Measurements from ENCODE around the gene GRHL1. TPM values are rescaled to one million over a fixed set of nuclear protein-coding genes. Genes with fewer than 3 reads are reported as not detected.
"Not testable (repeated sequence)": the region's sequence is repeated elsewhere in the genome, so short reads cannot be mapped to it uniquely, and the experiment has no call there.

GRHL1 gene
- total RNA-seq, 2 donors from 2014 or later = 0.41 to 9.5 TPM

DNA sequence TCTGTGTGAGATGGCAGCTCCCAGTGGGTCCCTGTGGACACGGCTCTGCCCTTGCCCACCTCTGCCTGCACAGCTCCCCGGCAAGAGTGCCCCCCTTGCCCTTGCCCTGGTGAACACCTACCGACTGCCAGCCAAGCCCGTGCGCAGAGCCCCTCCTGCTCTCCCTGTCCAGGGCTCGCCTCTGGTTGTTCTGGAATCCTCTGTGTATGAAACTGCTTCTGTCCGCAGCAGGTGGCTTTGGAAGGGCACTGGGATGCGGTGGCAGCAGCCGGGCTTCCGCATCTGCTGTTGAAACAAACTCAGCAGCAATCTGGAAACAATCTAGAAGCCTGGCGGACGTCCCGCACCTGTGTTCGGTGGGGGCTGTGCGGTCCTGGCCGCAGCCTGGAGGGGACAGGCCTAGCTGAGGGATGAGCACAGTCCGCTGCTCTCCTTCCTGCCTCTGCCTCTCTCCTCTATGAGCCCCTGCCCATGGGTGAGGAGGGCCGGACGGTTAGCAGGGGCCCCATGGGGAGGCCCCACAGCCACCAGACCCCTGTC, 57.8 kb downstream of the GRHL1 start:
- Histone ChIP-seq H3K27ac (peak overlapping the region in 1 of 2 donors; percentile 30), H3K4me3 (peak overlapping the region; percentile 36), H3K36me3 (no peaks in the 10 kb centered on the region), H3K4me1 (ENCODE audit: control insufficient read depth in 1 of 2, low read depth in 2 of 2) (peaks cover 12 to 48% of the 10 kb centered on the region in 2 donors), H3K9me3 (no peaks in the 10 kb centered on the region), H3K27me3 (replicated peaks; ENCODE audit: insufficient read depth) (no peaks in the 10 kb centered on the region)
- DNase-seq (ENCODE audit: low spot score) = no peak
- peak; percentile 7 for ATAC-seq (ENCODE audit: insufficient number of reproducible peaks, low FRiP score, low read depth)
- TF ChIP-seq, protein P1, sequence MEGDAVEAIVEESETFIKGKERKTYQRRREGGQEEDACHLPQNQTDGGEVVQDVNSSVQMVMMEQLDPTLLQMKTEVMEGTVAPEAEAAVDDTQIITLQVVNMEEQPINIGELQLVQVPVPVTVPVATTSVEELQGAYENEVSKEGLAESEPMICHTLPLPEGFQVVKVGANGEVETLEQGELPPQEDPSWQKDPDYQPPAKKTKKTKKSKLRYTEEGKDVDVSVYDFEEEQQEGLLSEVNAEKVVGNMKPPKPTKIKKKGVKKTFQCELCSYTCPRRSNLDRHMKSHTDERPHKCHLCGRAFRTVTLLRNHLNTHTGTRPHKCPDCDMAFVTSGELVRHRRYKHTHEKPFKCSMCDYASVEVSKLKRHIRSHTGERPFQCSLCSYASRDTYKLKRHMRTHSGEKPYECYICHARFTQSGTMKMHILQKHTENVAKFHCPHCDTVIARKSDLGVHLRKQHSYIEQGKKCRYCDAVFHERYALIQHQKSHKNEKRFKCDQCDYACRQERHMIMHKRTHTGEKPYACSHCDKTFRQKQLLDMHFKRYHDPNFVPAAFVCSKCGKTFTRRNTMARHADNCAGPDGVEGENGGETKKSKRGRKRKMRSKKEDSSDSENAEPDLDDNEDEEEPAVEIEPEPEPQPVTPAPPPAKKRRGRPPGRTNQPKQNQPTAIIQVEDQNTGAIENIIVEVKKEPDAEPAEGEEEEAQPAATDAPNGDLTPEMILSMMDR (IDR thresholded peaks at IDR 0.05) = no peak

DNA sequence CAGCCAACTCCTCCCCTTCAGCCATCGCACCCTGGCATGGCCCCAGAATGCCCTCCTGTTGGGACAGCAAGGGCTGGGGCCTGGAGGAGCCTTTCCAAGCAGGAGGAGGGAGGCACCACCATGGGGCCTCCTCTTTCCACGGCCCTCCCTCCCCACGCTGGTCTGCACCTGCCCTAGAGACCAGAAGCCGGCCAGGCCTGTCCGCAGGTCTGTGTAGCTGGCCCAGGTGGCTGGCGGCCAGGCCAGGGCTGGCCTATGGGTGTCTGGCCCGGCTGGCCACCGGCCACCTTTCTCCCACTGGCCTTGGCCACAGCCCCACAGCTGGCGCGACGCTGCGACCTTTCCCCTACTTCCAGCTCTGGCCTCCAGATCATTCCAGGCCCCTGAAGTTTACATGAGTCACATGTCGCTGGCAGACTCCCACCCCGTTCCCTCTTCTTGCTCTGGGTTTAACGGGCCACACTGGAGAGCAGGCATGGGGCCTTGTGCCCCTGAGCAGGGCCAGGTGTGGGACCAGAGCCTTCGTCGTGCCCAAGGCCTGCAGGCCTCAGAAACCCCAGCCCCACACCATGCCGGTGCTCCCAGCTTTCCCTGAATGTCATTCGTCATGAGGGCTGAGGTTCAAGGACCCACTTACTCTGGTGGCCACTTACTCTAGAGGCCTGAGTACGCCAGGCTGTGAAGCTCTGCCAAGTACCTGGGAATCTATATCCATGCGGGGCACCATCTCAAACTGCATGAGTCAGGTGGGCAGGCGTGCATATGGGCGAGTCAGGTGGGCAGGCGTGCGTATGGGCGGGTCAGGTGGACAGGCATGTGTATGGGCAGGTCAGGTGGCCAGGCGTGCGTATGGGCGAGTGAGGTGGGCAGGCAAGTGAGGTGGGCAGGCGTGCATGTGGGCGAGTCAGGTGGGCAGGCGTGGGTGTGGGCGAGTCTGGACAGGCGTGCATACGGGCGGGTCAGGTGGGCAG, 58.6 kb downstream of the GRHL1 start:
- TF ChIP-seq, protein P1 (IDR thresholded peaks at IDR 0.05) = no peak
- Histone ChIP-seq H3K4me1 (ENCODE audit: control insufficient read depth in 1 of 2, low read depth in 2 of 2) (peaks cover 12 to 48% of the 10 kb centered on the region in 2 donors), H3K36me3 (no peaks in the 10 kb centered on the region), H3K4me3 (peak overlapping the region; percentile 36), H3K27ac (peak overlapping the region; percentile 30 to 43), H3K27me3 (replicated peaks; ENCODE audit: insufficient read depth) (no peaks in the 10 kb centered on the region), H3K9me3 (no peaks in the 10 kb centered on the region)
- DNase-seq (ENCODE audit: low spot score) = peak; percentile 73
- ATAC-seq (ENCODE audit: insufficient number of reproducible peaks, low FRiP score, low read depth) = peak; percentile 68

DNA sequence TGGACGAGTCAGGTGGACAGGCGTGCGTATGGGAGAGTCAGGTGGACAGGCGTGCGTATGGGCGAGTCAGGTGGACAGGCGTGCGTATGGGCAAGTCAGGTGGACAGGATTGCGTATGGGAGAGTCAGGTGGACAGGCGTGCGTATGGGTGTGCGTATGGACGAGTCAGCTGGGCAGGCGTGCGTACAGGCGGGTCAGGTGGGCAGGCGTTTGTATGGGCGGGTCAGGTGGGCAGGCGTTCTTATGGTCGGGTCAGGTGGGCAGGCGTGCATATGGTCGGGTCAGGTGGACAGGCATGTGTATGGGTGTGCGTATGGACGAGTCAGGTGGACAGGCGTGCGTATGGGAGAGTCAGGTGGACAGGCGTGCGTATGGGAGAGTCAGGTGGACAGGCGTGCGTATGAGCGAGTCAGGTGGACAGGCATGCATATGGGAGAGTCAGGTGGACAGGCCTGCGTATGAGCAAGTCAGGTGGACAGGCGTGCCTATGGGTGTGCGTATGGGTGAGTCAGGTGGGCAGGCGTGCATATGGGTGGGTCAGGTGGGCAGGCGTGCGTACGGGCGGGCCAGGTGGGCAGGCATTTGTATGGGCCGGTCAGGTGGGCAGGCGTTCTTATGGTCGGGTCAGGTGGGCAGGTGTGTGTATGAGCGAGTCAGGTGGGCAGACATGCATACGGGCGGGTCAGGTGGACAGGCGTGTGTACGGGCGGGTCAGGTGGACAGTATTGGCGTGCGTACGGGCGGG, 59.5 kb downstream of the GRHL1 start:
- H3K4me3 ChIP-seq; H3K9me3 ChIP-seq; H3K27ac ChIP-seq; ATAC-seq (ENCODE audit: insufficient number of reproducible peaks, low FRiP score, low read depth); H3K36me3 ChIP-seq; DNase-seq (ENCODE audit: low spot score); H3K27me3 ChIP-seq (replicated peaks; ENCODE audit: insufficient read depth): not testable (repeated sequence)
- peaks cover 12 to 46% of the 10 kb centered on the region in 2 donors for H3K4me1 ChIP-seq (ENCODE audit: control insufficient read depth in 1 of 2, low read depth in 2 of 2)

DNA sequence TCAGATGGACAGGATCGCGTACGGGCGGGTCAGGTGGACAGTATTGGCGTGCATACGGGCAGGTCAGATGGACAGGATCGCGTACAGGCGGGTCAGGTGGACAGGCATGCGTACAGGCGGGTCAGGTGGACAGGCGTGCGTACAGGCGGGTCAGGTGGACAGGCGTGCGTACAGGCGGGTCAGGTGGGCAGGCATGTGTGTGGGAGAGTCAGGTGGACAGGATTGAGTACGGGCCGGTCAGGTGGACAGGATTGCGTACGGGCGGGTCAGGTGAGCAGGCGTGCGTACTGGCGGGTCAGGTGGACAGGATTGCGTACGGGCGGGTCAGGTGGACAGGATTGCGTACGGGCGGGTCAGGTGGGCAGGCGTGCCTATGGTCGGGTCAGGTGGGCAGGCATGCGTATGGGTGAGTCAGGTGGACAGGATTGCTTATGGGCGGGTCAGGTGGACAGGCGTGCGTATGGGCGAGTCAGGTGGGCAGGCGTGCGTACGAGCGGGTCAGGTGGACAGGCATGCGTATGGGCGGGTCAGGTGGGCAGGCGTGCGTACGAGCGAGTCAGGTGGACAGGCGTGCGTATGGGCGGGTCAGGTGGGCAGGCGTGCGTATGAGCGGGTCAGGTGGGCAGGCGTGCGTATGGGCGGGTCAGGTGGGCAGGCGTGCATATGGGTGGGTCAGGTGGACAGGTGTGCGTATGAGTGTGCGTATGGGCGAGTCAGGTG, 60.3 kb downstream of the GRHL1 start:
- not testable (repeated sequence) for DNase-seq (ENCODE audit: low spot score); H3K36me3 ChIP-seq; H3K27ac ChIP-seq; H3K4me3 ChIP-seq; H3K27me3 ChIP-seq (replicated peaks; ENCODE audit: insufficient read depth); H3K9me3 ChIP-seq; ATAC-seq (ENCODE audit: insufficient number of reproducible peaks, low FRiP score, low read depth)
- peaks cover 12 to 38% of the 10 kb centered on the region in 2 donors for H3K4me1 ChIP-seq (ENCODE audit: control insufficient read depth in 1 of 2, low read depth in 2 of 2)

DNA sequence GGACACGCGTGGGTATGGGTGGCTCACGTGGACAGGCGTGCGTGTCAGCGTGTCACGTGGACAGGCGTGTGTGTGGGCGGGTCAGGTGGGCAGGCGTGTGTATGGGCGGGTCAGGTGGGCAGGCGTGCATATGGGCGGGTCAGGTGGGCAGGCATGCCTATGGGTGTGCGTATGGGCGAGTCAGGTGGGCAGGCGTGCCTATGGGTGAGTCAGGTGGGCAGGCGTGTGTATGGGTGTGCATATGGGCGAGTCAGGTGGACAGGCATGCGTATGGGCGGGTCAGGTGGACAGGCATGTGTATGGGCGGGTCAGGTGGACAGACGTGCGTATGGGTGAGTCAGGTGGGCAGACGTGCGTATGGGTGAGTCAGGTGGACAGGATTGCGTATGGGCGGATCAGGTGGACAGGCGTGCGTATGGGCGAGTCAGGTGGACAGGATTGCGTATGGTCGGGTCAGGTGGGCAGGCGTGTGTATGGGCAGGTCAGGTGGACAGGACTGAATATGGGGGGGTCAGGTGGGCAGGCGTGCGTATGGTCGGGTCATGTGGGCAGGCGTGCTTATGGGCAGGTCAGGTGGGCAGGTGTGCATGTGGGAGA, 61.0 kb downstream of the GRHL1 start:
- not testable (repeated sequence) for H3K27ac ChIP-seq; H3K27me3 ChIP-seq (replicated peaks; ENCODE audit: insufficient read depth); ATAC-seq (ENCODE audit: insufficient number of reproducible peaks, low FRiP score, low read depth); DNase-seq (ENCODE audit: low spot score); H3K9me3 ChIP-seq; H3K36me3 ChIP-seq; H3K4me3 ChIP-seq
- peaks cover 12 to 32% of the 10 kb centered on the region in 2 donors for H3K4me1 ChIP-seq (ENCODE audit: control insufficient read depth in 1 of 2, low read depth in 2 of 2)

DNA sequence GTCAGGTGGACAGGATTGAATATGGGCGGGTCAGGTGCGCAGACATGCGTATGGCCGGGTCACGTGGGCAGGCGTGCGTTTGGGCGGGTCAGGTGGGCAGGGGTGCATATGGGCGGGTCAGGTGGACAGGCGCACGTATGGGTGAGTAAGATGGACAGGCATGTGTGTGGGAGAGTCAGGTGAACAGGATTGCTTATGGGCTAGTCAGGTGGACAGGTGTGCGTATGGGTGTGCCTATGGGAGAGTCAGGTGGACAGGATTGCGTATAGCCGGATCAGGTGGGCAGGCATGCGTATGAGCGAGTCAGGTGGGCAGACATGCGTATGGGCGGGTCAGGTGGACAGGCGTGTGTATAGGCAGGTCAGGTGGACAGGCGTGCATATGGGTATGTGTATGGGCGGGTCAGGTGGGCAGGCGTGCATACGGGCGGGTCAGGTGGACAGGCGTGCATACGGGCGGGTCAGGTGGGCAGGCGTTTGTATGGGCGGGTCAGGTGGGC, 61.5 kb downstream of the GRHL1 start:
- DNase-seq (ENCODE audit: low spot score) (no peak), ATAC-seq (ENCODE audit: insufficient number of reproducible peaks, low FRiP score, low read depth) (no peak)
- no peak overlapping the region for H3K4me3 ChIP-seq
- no peaks in the 10 kb centered on the region for H3K9me3 ChIP-seq
- H3K36me3 ChIP-seq = no peaks in the 10 kb centered on the region
- H3K27me3 ChIP-seq (replicated peaks; ENCODE audit: insufficient read depth) = no peaks in the 10 kb centered on the region
- H3K27ac ChIP-seq = no peak overlapping the region
- peaks cover 12 to 27% of the 10 kb centered on the region in 2 donors for H3K4me1 ChIP-seq (ENCODE audit: control insufficient read depth in 1 of 2, low read depth in 2 of 2)
- TF ChIP-seq, protein P1 (IDR thresholded peaks at IDR 0.05) = no peak

DNA sequence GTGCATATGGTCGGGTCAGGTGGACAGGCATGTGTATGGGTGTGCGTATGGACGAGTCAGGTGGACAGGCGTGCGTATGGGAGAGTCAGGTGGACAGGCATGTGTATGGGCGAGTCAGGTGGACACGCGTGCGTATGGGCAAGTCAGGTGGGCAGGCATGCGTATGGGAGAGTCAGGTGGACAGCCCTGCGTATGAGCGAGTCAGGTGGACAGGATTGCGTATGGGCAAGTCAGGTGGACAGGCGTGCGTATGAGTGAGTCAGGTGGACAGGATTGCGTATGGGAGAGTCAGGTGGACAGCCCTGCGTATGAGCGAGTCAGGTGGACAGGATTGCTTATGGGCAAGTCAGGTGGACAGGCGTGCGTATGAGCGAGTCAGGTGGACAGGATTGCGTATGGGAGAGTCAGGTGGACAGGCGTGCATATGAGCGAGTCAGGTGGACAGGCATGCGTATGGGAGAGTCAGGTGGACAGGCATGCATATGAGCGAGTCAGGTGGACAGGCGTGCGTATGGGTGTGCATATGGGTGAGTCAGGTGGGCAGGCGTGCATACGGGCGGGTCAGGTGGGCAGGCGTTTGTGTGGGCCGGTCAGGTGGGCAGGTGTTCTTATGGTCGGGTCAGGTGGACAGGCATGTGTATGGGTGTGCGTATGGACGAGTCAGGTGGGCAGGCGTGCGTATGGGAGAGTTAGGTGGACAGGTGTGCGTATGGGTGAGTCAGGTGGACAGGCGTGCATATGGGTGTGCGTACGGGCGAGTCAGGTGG, 62.3 kb downstream of the GRHL1 start:
- not testable (repeated sequence) for H3K4me3 ChIP-seq; H3K36me3 ChIP-seq; H3K9me3 ChIP-seq; H3K27ac ChIP-seq; DNase-seq (ENCODE audit: low spot score); H3K27me3 ChIP-seq (replicated peaks; ENCODE audit: insufficient read depth); ATAC-seq (ENCODE audit: insufficient number of reproducible peaks, low FRiP score, low read depth)
- peaks cover 12 to 19% of the 10 kb centered on the region in 2 donors for H3K4me1 ChIP-seq (ENCODE audit: control insufficient read depth in 1 of 2, low read depth in 2 of 2)

Measured in thoracic aorta (tissue), 2 donors.